IPS-NIHi7 (cell line): ENCODE measurements around the gene EVA1B.

Experiments
- DNase-seq: peaks from one replicate; pipeline ENCODE4 v3.0.0; 2012; ENCODE audit warnings: mixed read lengths; ENCODE audit errors: extremely low spot score

The EVA1B gene, protein sequence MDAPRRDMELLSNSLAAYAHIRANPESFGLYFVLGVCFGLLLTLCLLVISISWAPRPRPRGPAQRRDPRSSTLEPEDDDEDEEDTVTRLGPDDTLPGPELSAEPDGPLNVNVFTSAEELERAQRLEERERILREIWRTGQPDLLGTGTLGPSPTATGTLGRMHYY

DNA sequence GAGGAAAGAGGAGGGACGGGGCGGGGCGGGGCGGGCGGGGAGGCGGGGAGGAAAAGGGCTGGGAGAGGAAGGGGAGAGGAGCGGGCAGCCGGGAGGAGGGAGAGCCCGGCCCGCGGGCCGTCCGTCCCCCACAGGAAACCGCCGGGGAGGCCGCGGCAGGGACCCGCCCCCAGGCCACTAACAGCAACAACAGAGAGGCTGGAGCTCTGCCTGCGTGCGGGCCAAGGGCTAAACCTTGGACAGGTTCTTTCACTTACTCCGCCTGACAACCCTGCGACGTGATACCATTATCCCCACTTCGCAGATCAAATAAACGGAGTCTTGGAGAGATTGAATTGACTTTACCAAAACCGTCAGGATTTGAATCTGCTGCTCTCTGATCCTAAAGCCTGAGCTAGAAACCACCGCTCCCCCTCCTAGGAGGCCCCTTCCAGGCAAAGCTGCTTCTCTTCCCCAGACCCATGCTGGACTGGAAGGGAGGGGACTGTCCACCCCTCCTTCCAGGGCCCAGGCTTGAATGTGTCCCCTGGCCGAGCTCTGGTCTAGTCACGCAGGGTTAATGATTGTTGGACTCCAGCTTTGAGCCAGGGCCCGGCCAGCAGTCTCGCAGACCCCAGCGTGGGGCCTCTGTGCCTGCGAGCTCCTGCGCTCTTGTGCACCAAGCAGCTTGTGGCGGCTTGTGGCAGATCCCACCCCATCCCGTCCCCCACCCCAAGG lies at the start of gene EVA1B:
Gene EVA1B, minus strand, starts transcription at position 10 of the 717 bp plus-strand sequence. CDS start 608 bp downstream, outside the sequence.
- peak; percentile 85 for DNase-seq

DNA sequence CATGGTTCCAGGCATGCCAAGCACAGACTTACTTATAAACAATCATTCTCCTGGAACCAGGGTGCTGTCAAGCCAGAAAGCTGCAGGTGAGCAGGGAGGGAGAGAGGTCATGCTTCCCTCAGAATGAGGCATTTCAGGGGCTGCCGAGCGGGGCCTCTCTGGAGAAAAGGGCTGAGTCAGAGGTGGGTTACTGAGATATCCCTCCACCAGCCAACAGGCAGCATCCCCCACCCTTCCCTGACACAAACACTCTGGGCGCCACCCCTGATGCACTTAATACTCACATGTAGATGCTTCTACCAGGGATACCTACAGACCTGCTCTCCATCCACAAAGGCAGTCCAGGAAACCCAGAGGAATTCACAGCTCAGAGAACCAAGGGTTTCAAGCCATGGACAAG lies 49.2 kb upstream of the EVA1B start:
- DNase-seq, result no peak

DNA sequence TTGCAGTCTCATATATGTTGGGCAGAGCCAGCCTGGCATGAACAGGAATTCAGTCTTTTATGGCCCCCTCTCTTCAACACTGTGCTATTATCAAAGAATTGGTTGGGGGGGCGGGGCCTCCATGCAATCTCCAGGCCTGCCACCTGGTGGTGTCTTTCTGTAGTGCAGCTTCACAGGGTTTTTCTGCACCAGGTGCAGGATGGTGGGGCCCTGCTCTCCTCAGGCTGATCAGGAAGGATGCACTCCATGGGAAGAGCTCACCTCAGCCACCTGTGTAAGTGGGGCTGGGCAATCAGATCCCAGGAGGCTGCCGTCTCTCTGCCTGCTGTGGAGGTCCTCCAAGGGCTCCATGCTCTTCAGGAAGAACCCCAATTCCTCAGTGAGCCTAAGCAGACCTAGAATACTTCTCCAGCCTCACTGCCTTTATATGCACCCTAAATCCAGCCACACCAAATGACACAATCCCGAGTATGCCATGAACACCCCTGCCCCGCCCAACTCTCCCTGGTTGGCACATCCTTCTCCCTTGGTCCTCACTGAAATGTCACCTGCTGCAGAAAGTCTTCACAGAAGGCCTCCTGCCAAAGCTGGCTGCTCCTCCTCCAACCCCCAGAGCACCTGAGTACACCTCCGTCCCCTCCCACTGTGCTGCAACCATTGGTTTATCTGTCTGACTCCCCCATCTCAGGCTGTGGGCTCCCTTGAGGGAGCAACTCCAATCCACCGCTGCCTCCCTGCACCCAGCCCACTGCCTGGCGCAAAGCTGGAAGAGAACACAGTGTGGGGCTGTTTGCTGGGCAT lies 45.8 kb upstream of the EVA1B start:
- DNase-seq, result peak; percentile 92

DNA sequence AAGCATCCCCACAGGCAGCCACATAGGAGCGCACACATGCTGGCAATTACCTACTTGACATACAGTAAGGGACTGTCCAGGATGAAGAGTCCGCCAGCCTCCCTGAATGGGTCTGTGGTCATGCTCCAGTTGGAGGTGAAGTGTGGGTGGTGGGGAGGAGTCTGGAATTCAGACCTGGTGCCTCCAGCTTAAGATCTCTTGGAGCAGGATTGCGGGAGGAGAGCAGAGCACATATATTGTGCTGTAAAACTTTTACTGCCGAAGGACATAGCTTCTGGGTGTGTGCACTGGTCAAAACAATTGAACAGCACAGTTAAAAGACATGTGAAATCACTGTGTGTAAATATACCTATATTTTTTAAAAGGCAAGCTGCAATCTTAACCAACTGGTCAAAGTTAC lies 44.4 kb upstream of the EVA1B start:
- no peak for DNase-seq

DNA sequence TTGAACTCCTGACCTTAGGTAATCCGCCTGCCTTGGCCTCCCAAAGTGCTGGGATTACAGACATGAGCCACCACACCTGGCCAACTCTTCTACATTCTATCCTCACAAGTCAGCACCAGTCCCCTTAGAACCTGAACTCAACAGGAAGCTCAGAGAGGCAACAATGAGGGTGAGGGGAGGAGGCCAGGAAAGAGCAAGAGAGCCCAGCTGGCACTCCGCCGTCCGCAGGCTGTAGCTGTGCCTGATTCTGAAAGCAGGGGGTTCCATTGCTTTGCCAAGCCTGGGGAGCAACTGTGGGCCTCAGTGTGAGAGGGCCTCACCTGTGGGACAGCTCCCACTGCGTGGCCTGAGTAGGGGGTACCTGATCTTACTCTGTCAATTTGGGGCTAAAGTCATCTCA lies 43.6 kb upstream of the EVA1B start:
- DNase-seq, result no peak

DNA sequence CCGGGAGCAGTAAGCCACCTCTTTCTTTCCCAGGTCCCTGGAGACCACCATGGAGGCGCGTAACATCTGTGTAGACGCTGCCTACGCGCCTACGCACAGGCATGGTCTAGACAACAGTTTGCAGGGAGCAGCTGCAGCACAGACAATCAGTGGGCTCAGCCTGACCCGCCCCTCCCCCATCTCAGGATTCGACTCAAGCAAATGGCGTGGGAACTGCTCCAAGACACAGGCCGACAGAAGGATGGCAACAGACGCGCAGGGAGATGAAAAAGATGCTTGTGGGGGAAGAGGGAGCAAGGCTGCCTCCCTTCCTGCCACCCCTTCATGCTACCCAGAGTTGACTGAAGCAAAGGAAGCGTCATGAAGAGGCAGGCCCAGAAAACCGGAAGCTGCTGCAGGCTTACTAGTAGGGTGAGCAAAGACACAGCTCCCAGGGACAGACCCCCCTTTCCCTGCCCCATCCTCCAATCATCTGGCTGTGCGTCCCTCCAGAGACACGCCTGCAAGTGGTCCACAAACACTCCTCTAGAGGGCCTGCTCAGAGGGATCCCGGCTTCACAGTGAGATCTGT lies 42.7 kb upstream of the EVA1B start:
- DNase-seq, result no peak

DNA sequence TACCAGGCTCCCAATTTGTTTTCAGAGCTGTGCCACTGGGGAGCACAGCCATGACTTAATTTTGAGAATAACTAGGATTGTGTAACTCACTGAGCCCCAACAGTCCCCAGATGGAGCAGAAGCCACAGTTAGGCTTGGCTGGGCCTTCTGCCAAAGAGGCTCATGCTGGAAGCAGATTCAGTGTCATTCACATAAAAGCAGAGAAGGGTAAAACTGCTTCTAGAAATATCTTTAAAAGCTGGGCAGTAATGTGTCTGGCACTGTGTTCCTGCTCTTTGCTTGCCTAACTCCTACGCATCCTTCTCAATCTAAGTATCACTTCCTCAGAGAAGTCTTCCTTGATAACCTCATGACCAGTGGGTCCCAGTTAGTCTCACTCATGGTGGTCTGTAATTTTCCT lies 41.9 kb upstream of the EVA1B start:
- no peak for DNase-seq

DNA sequence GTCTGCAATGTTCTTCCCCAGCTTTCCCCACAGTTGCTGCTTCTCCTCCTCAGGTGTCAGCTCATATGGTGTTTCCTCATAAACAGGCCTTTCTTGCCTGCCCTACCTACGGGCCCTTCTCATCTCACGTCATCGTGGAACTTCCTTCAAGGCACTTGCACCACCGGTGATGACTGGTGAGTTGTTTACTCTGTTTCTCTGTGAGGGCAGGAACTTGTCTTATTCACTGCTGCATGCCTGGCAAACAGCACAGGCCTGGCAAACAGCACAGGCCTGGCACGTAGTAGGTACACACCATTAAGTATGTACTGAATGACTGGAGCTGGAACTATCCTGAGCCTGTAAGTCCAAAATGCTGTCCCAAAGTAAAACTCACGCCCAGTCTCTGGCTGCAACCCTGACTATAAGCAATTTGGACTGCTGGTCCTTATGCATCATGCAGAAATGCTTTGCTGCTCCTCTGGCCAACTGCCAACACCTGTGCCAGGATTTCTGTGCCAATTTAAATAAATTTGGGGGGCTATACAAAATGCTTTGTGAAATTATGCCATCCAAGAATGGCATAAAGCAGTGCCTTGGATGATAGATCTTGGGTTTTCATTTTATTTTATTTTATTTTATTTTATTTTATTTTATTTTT lies 36.6 kb upstream of the EVA1B start:
- DNase-seq, result no peak

DNA sequence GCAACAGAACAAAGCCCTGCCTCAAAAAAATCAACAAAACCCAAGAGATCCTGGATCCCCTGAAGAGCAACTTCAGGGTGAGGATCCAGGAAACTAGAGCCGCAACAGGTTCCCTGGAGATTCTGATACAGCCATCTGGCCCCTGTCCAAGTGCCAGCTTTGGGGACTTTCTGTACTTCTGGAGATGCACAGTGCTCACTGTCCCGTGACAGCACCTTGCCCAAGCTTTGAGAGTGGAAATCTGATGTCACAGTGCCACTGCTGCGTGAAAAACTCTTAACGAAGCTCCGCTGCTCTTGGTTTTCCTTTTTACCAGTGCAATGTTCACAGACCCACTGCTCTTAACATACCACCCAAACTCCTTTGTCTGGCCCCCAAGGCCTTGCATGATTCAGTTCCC lies 35.9 kb upstream of the EVA1B start:
- DNase-seq, result no peak

DNA sequence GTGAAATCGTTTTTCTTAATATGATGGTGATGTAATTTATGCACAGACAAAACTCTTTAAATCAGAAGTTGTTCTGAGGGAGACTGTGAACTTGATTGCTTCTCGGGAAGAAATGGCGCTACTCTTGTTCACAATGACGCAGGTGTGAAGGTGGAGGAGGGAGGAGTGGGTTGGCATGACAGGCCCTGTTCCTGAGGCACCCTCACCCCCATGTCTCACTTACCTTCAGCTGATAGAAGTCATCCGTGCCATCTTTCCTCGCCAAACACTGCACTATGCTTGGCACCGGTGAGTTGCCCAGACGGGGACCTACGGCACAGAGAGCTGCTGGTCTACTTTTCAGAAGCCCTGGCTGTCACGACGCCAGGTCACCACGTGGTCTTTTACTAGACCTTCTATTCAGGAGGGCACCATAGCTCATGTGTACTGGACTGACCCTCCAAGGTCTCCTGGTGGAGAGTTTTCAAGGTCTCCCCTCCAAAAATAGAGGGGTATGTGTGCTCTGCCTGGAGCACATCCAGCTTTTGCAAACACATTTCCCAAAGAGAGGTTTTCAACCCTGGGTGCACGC lies 35.2 kb upstream of the EVA1B start:
- DNase-seq, result no peak

DNA sequence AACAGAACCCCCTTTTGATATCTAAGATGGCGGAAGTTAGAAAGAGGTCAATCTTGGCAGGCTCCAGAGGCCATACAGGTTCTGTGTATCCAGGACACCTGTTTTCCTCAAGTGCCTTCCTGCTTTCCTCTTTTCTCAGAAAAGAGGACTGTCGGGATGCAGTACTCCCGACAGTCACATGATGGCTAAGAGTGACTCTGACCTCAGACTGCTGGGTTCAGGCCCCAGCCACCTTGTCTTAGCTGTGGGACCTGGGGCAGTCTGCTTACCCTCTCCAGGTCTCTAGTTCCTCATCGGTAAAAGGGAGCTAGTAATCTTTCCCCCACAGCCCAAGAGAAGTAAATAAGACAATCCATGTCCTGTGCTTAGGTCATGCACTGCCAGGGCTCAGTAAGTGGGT lies 32.4 kb upstream of the EVA1B start:
- no peak for DNase-seq

DNA sequence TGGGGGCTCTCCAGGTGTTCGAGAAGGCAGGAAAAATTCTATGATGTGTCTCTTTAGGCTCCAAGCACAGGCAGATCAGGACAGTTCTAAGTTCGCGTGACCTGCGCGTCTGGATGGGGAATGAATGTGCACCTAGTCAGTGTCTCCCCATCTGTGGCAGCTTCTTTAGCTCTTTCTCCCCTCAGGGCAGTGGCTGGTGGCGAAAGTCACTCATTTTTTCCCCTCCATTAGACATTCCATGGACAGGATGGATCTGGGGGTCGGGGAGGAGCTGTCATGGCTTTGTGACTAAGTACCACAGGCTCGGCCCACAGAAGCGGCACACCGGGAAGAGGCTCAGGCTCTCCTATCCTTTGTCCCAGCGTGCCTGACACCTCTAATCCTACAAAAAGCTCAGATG lies 31.0 kb upstream of the EVA1B start:
- no peak for DNase-seq

DNA sequence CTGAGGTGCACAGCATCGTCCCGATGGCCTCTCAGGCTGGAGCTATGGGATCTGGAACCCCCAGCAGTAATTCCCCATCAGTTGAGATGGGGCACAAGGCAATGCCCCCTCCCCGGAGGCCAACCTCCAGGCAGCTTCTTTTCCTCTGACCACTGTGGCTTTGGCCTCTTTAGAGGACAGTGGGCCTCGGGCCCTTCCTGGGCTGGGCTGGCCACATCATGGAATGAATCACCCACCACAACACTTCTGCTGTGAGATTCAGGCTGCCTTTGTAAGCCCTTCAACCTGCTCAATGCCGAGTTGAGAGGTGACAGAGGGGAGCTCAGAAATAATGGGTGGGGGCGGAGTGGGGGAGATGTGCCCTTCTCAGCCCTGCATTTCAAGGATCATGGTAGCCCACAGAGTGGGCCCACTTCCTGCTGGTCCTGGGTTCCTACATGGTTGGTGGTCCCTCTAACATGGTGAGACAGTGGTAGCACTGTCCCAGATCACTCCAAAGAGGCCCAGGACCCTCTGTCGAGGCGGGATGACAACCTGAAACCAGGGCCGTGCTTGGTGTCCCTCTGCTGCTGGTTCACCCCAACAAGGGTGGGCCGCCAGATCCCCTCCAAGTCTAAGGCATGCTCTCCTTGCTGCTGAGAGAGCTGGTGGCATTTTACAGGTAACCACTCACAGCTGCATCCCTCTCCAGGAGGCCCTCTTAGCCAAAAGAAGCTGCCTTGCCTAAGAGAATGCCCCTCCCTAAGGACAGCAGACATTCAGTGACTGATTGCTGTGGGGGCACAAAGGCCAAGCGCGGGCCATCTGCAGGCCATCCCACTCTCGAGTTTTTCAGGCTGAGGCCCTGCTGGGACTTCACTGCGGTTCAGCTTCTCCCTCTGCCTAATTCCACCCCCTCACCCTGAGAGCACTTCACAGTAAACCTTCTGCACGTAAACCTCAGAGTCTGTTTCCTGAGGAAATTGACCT lies 29.7 kb upstream of the EVA1B start:
- no peak for DNase-seq

DNA sequence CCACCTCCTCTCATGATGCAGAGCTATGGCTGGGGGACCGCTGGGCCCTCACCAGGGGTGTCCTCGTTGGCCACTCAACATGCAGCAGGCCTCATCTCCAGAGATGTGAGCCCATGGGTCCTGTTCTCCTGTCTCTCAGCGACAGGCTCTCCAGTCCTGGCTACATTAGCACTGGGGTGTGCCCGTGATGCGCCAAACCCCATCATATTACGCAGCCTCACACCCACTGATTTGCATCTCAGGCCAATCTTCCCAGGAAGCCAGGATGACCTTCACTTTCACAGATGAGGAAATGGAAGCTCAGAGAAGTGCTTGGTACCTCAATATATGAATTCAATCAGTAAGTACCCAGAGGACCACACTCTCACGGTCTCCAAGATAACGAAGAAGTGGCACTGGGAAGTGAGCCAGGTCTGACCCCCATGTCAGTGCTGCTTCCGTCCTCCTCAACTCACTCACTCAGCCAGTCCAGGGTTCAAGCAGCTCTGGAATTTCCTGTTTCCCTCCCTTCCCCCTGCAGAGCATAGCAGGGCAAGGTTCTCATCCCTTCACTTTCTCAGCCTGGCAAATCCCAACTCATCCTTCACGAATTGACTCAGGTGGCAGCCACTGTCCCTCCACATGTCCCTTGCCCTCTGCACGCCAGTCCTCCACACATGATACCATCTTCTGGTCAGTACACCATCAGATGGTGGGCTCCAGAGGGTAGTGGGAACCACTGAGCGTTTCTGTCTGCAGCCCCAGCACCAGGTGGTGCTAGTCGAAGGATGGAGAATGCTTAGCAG lies 28.9 kb upstream of the EVA1B start:
- no peak for DNase-seq

DNA sequence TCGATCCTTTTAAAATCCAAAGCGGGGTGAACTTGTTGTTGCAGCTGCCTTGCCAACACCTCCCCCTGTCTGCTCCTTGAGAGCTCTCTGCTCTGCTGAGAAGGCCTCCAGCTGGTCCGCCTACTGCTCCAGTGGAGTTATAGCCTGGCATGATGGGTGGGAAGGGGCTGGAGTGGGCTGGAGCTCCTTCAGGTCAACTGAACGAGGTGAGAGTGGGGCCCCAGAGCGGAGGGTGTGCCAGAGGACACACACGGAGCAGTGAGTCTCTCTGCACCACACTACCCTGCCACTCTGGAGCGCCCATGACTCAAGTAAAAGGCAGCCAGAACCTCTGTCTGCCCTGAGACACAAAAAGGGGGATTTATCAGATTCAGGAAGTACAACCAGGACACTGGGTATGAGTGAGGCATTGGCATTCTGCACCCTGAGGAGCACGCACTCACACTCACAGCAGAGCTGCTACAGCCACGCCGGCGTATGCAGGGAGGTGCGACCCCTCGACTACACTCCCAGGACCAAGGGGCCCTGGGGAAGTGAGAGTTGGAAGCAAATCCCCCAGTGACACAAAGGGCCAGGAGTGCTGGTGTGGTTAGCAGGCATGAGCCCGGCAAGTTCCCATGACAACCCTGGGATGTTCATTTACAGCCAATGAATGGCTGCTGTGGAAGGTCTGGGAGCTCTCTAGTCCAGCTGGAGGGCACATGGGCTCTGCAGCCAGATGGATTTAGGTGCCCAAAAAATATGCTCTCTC lies 28.0 kb upstream of the EVA1B start:
- DNase-seq, result no peak

DNA sequence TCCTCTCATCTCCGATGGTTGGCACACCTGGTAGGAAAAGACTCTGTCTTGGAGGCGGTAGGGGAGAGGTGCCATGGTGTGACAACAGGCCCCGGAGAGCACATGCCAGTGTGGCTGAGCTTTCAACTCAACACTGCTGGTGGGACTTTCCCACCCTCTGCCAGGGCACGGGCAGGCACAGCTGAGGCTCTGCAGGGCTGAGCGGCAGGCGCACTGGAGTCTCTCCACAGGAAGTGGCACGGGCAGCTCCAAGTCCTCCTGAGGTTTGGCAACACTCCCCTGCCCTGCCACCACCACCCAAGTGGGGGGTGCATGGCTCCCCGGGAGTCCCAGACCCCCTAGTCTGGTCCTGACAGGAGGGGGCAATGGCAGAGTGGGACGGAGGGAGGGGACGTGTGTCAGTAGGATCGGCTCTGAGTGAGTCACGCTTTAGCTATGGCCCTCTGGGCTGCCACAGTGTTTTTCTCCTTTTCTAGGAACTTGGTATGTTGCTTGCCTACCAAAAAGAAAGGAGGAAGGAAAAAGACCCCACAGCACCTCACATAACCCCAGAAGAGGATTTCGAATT lies 27.3 kb upstream of the EVA1B start:
- no peak for DNase-seq

DNA sequence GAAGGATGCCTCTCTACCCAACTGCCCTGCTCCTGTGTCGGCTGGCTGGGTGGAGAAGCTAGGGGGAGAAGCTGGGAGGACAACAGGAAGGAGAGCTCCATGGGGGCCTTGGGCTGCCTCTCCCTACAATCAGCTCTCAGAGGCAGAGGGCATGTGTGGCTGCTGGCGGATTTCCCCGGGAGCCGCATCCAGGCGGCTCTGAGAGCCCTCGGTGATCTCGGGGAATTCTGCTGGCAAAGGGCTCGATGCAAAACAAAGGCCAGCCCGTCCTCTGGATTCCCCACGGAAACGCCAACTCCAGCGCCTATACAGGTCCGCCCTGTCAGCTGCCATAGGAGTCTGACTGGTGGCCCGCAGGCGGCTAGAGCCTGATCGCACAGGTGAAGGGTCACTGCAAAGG lies 26.4 kb upstream of the EVA1B start:
- DNase-seq, result no peak

DNA sequence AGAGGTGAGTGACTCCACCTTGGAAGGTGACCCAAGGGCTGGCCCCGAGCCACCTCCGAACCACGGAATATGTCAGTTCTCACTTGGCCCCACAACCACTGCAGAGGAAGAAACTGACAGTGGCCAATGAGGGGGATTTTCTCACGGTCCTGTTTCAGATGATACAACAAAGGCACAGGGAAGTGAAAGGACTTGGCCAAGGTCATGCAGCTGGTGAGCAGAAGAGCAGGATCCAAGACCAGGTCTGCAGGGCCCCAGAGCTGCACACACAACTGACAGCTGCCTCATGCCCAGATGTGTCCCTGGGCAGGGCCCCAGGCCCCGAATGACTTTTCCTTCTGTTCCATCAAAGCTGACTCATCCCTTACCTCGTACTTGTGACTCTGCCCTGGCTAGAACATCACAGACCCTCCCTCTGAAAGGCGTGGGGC lies 25.8 kb upstream of the EVA1B start:
- DNase-seq, result no peak
